HG03095 (cell line): ENCODE data around the gene CWH43.
A peak's percentile ranks its signal among the peaks of the same experiment; 100 is the strongest.
"Not testable (repeated sequence)": the region's sequence is repeated elsewhere in the genome, so short reads cannot be mapped to it uniquely, and the experiment has no call there.

ENCODE experiments used
- ATAC-seq: cut with Tn5 transposase; IDR thresholded peaks from one replicate; pipeline ENCODE4 v1.9.1; 2021; ENCODE audit warnings: moderate library complexity; ENCODE audit not compliant: unreplicated experiment

CWH43 gene

GRCh38 chr4:48985976-48986653, at the start of gene CWH43:
Gene CWH43, plus strand, starts transcription at chr4:48986275. Its CDS starts 155 bp downstream, at chr4:48986430.
- ATAC-seq, result no peak

GRCh38 chr4:48937033-48937432, 49.0 kb upstream of the CWH43 start:
- ATAC-seq, result no peak

- no peak for ATAC-seq
Observed at GRCh38 chr4:48938831-48939230, 47.2 kb upstream of the CWH43 start.

- no peak for ATAC-seq
Observed at GRCh38 chr4:48939785-48940184, 46.3 kb upstream of the CWH43 start.

- no peak for ATAC-seq
Observed at GRCh38 chr4:48943387-48943786, 42.7 kb upstream of the CWH43 start.

- no peak for ATAC-seq
Observed at GRCh38 chr4:48944252-48944651, 41.8 kb upstream of the CWH43 start.

GRCh38 chr4:48944756-48945241, 41.3 kb upstream of the CWH43 start:
- no peak for ATAC-seq

- ATAC-seq, result no peak
Observed at GRCh38 chr4:48945981-48946380, 40.1 kb upstream of the CWH43 start.

- no peak for ATAC-seq
Observed at GRCh38 chr4:48947731-48948130, 38.3 kb upstream of the CWH43 start.

- no peak for ATAC-seq
Observed at GRCh38 chr4:48949086-48949485, 37.0 kb upstream of the CWH43 start.

- ATAC-seq, result no peak
Observed at GRCh38 chr4:48949518-48950219, 36.4 kb upstream of the CWH43 start.

- ATAC-seq, result no peak
Observed at GRCh38 chr4:48954314-48954713, 31.8 kb upstream of the CWH43 start.

GRCh38 chr4:48957366-48957765, 28.7 kb upstream of the CWH43 start:
- not testable (repeated sequence) for ATAC-seq

- no peak for ATAC-seq
Observed at GRCh38 chr4:48958582-48958981, 27.5 kb upstream of the CWH43 start.

- no peak for ATAC-seq
Observed at GRCh38 chr4:48960988-48961635, 25.0 kb upstream of the CWH43 start.

GRCh38 chr4:48962636-48963035, 23.4 kb upstream of the CWH43 start:
- ATAC-seq, result no peak

- ATAC-seq, result peak; percentile 94
Observed at GRCh38 chr4:48963042-48963679, 22.9 kb upstream of the CWH43 start.

GRCh38 chr4:48967101-48967500, 19.0 kb upstream of the CWH43 start:
- ATAC-seq, result no peak

GRCh38 chr4:48967631-48968030, 18.4 kb upstream of the CWH43 start:
- no peak for ATAC-seq

GRCh38 chr4:48968814-48969213, 17.3 kb upstream of the CWH43 start:
- ATAC-seq, result no peak

- no peak for ATAC-seq
Observed at GRCh38 chr4:48970471-48970921, 15.6 kb upstream of the CWH43 start.
